ENCODE results near the gene PUM2. TPM values are rescaled to one million over a fixed set of nuclear protein-coding genes. Genes with fewer than 3 reads are reported as not detected.

PUM2 gene
- total and polyA plus RNA-seq, 2 of the 8 experiments (the other 6 are each of a cell fraction or from before 2014, with no cell fraction given), result 46.6 to 114 TPM

DNA sequence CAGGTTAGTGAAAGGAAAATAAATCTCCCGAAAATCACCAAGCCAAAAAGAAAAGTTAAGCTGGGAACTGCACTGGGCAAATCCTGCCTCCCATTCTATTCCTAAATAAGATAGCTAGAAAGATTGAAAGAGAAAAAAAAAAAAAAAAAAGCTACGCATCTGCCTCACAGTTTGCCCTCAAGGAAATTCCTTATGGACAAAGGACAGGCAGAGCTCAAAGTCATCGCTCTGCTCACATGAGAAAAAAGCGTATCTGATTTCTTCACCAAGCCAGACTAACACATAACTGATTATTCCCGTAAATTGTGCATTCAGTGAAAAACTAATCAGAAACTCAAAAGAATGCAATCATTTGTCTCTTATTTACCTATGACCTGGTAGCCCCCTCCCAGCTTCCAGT lies 50.0 kb downstream of the PUM2 start (continued):
- TF ChIP-seq GABPA (IDR thresholded peaks at IDR 0.05; ENCODE audit: borderline replicate concordance, insufficient read depth, low read length) (no peak), CBX8 (IDR thresholded peaks at IDR 0.05; ENCODE audit: borderline replicate concordance, low read depth, low read length) (no peak), SIX5 (IDR thresholded peaks at IDR 0.05; ENCODE audit: low read depth, low read length) (no peak)

Measured in H1 (cell line).